GM12874 (cell line): ENCODE data around the gene APPBP2.

Experiments used
- CTCF ChIP-seq: IDR thresholded peaks from 2 replicates; pipeline ENCODE4 v1.5.1; 2011; ENCODE audit warnings: low read depth, mild to moderate bottlenecking, control low read depth, low read length, moderate library complexity; ENCODE audit not compliant: insufficient read depth

The APPBP2 gene

GRCh38 chr17:60529806-60530205 is 3.8 kb upstream of the APPBP2 start:
- no peak for TF ChIP-seq CTCF

GRCh38 chr17:60528828-60529227 is 2.8 kb upstream of the APPBP2 start:
- no peak for TF ChIP-seq CTCF

GRCh38 chr17:60527701-60528100 is 1.7 kb upstream of the APPBP2 start:
- TF ChIP-seq CTCF: no peak

GRCh38 chr17:60526726-60527125 is 684 bp upstream of the APPBP2 start:
- TF ChIP-seq CTCF: no peak

GRCh38 chr17:60525328-60525684 is 736 bp downstream of the APPBP2 start:
- TF ChIP-seq CTCF: no peak

GRCh38 chr17:60524463-60525327 is 1.3 kb downstream of the APPBP2 start:
- no peak for TF ChIP-seq CTCF

- TF ChIP-seq CTCF: no peak
Measured at GRCh38 chr17:60523822-60524221, 2.2 kb downstream of the APPBP2 start.
